ENCODE results near the gene UBE2E1. TPM values are rescaled to one million over a fixed set of nuclear protein-coding genes. Genes with fewer than 3 reads are reported as not detected.
A peak's percentile ranks its signal among the peaks of the same experiment; 100 is the strongest.

The UBE2E1 gene
- total RNA-seq (2012; rRNA removed) (54.1 and 87.8 TPM in 2 replicates), polyA plus RNA-seq (2012; rRNA removed) (72.0 and 91.6 TPM in 2 replicates), Bru-seq, nascent RNA (percentile 94 among the genes with signal in this experiment), BruChase-seq, experiment 1, labeled RNA remaining after a 6-hour chase (percentile 96 among the genes with signal in this experiment), BruChase-seq, experiment 2, labeled RNA remaining after a 2-hour chase (percentile 95 among the genes with signal in this experiment)
- 18.9 and 32.8 TPM in 2 replicates for polyA plus RNA-seq (2012; cell fraction: cytosol; rRNA removed)
- 14.1 and 55.4 TPM in 2 replicates for polyA plus RNA-seq (2012; cell fraction: nucleus; rRNA removed; ENCODE audit: low replicate concordance)
- long read RNA-seq, partial matches to known transcripts = 1 of 2 reads
- long read RNA-seq, other reads (novel, unspliced or antisense) = 0 of 2 reads

GRCh38 chr3:23805633-23806533 lies at the start of gene UBE2E1:
Gene UBE2E1, plus strand, starts transcription at chr3:23805955. Its CDS starts 1,315 bp downstream, at chr3:23807270.
- peak within 1 kb of the TSS in 1 of 2 experiments; percentile 69; a peak in 2 of 4 replicates for H4K8ac ChIP-seq (ENCODE audit: low read depth in 2 of 2, low read length in 2 of 2)
- peak within 1 kb of the TSS; percentile 79 for H3K9ac ChIP-seq (ENCODE audit: low read depth, low read length)
- peak within 1 kb of the TSS; percentile 57 for H2BK5ac ChIP-seq (ENCODE audit: low read depth, low read length, poor library complexity, severe bottlenecking)
- H3K27me3 ChIP-seq (ENCODE audit: control insufficient read depth, insufficient read depth, low read length) = no peaks in the 10 kb centered on the region
- no TSS peak for BruUV-seq (replicated peaks)
- peaks cover 20% of the 10 kb centered on the region; the same call in 1 of the 2 replicates for H4K20me1 ChIP-seq (ENCODE audit: insufficient read depth, low read length)
- CTCF ChIA-PET = no interaction called here
- peak within 1 kb of the TSS; percentile 76 for H3K27ac ChIP-seq (ENCODE audit: insufficient read depth, low read length)
- intact Hi-C loops (cut with micrococcal nuclease) (loop anchor here (2.0 to 5.0 kb wide), 4 partner anchors 154 to 621 kb away; partner anchors contain the start of gene UBE2E2), dilution Hi-C loops (cut with HindIII; ENCODE audit: low sequenced_read_pairs, unreplicated experiment) (no loop called here), in situ Hi-C loops (cut with MboI; ENCODE audit: low sequenced_read_pairs) (no loop called here)
- H2BK15ac ChIP-seq (ENCODE audit: low read depth, low read length) = no peak within 1 kb of the TSS
- no peak within 1 kb of the TSS; the same call in 1 of the 2 replicates for H3K14ac ChIP-seq (replicated peaks; ENCODE audit: low read depth, low read length)
- H3K9me1 ChIP-seq (ENCODE audit: insufficient read depth, low read length) = no peaks in the 10 kb centered on the region
- ATAC-seq (ENCODE audit: low read depth) (peak; percentile 77), DNase-seq (peak; percentile 72)
- WGBS, 2 experiments (ENCODE audit: extremely low coverage in 2 of 2, insufficient read length in 1 of 2) = 0% methylated on average over 17 of the region's 82 CpGs; no CpG with 5 or more reads in 1 of the 2 experiments
- POLR2A ChIA-PET (ENCODE audit: unreplicated experiment) = no interaction called here
- peak within 1 kb of the TSS; percentile 73 for H2AK9ac ChIP-seq (replicated peaks; ENCODE audit: low read depth, low read length, poor library complexity)
- H2AK5ac ChIP-seq (ENCODE audit: low read depth, low read length) = no peak within 1 kb of the TSS
- peak within 1 kb of the TSS; percentile 32 for H3K4ac ChIP-seq (ENCODE audit: low read depth, low read length)
- H3K79me1 ChIP-seq (ENCODE audit: low read depth in 1 of 2, low read length in 2 of 2) = peaks cover 8 to 29% of the 10 kb centered on the region in 2 experiments
- H2BK120ac ChIP-seq (ENCODE audit: low read depth, low read length) = peak within 1 kb of the TSS; percentile 64; the same call in 1 of the 2 replicates
- H3K9me3 ChIP-seq (ENCODE audit: control insufficient read depth, insufficient read depth, low read length) = no peaks in the 10 kb centered on the region
- no peak within 1 kb of the TSS for H3K56ac ChIP-seq (ENCODE audit: extremely low read depth, insufficient read depth, low read length)
- no peak within 1 kb of the TSS for H3K23ac ChIP-seq (ENCODE audit: low read depth, low read length)
- peak within 1 kb of the TSS; percentile 30; the same call in 1 of the 2 replicates for H3K18ac ChIP-seq (ENCODE audit: low read depth, low read length)
- H3K4me3 ChIP-seq (ENCODE audit: insufficient read depth, low read depth, low read length) = peak within 1 kb of the TSS; percentile 46
- peaks cover 5% of the 10 kb centered on the region for H3K36me3 ChIP-seq (ENCODE audit: control insufficient read depth, insufficient read depth, low read length)
- H2BK20ac ChIP-seq (ENCODE audit: low read depth, low read length) = no peak within 1 kb of the TSS
- no peaks in the 10 kb centered on the region; the same call in 1 of the 2 replicates for H3K4me1 ChIP-seq (ENCODE audit: control insufficient read depth, insufficient read depth, low read length)
- peak within 1 kb of the TSS; percentile 47 for H4K5ac ChIP-seq (ENCODE audit: low read depth, low read length)
- peak within 1 kb of the TSS; percentile 42; the same call in 1 of the 2 replicates for H4K91ac ChIP-seq (ENCODE audit: insufficient read depth, low read depth, low read length)
- H2AFZ ChIP-seq (replicated peaks; ENCODE audit: low read length, poor library complexity) = peak within 1 kb of the TSS; percentile 88
- H3K4me2 ChIP-seq (ENCODE audit: low read depth, low read length) = peak within 1 kb of the TSS; percentile 72
- peak; percentile 67; the same call in 1 of the 2 replicates for TF ChIP-seq POLR2A (IDR thresholded peaks at IDR 0.05; ENCODE audit: low read depth, low read length)
- no peak for TF ChIP-seq RFX5 (IDR thresholded peaks at IDR 0.05; ENCODE audit: low read depth, low read length)
- no peak for TF ChIP-seq FOS (IDR thresholded peaks at IDR 0.05; ENCODE audit: low read depth, low read length)
- no peak for TF ChIP-seq CEBPB (IDR thresholded peaks at IDR 0.05; ENCODE audit: low read depth, low read length)
- TF ChIP-seq MAZ (IDR thresholded peaks at IDR 0.05; ENCODE audit: borderline replicate concordance, low read depth, low read length) = no peak
- TF ChIP-seq, protein P1, sequence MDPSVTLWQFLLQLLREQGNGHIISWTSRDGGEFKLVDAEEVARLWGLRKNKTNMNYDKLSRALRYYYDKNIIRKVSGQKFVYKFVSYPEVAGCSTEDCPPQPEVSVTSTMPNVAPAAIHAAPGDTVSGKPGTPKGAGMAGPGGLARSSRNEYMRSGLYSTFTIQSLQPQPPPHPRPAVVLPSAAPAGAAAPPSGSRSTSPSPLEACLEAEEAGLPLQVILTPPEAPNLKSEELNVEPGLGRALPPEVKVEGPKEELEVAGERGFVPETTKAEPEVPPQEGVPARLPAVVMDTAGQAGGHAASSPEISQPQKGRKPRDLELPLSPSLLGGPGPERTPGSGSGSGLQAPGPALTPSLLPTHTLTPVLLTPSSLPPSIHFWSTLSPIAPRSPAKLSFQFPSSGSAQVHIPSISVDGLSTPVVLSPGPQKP (IDR thresholded peaks at IDR 0.05; ENCODE audit: borderline replicate concordance, low read depth, low read length) = no peak
- 0 out of 2 replicates have a peak, but pooled peaks have one; percentile 26 for TF ChIP-seq MAFK (IDR thresholded peaks at IDR 0.05; ENCODE audit: low read depth, low read length)
- TF ChIP-seq RAD21 (IDR thresholded peaks at IDR 0.05; ENCODE audit: low read length) = no peak; the same call in 1 of the 2 replicates
- TF ChIP-seq RCOR1 (IDR thresholded peaks at IDR 0.05; ENCODE audit: insufficient replicate concordance, low read length) = no peak
- no peak for TF ChIP-seq NFE2L2 (IDR thresholded peaks at IDR 0.05; ENCODE audit: low read depth, low read length)
- TF ChIP-seq BHLHE40 (IDR thresholded peaks at IDR 0.05; ENCODE audit: low read depth, low read length) = no peak; the same call in 1 of the 2 replicates
- TF ChIP-seq SMC3 (IDR thresholded peaks at IDR 0.05; ENCODE audit: low read depth, low read length) = no peak
- no peak for TF ChIP-seq USF2 (IDR thresholded peaks at IDR 0.05; ENCODE audit: low read depth, low read length)
- no peak for TF ChIP-seq CHD1 (IDR thresholded peaks at IDR 0.05; ENCODE audit: low read depth, low read length)
